HepG2 (cell line): ENCODE data around the gene KCNH6. TPM values are rescaled to one million over a fixed set of nuclear protein-coding genes. Genes with fewer than 3 reads are reported as not detected.
A peak's percentile ranks its signal among the peaks of the same experiment; 100 is the strongest.

Source experiments
- ARID4A ChIP-seq: sonication (generic); formaldehyde crosslinking; IDR thresholded peaks from 2 replicates; pipeline ENCODE4 v1.5.0; 2020; ENCODE audit warnings: mild to moderate bottlenecking, missing genetic modification reagents, borderline replicate concordance
- FOXM1 ChIP-seq: sonication (generic); formaldehyde crosslinking; IDR thresholded peaks from 2 replicates; pipeline ENCODE4 v1.5.0; 2020; ENCODE audit warnings: missing genetic modification reagents
- FOXP1 ChIP-seq, 2 experiments: fragments of 450-650 bp in 1 of 2; IDR thresholded peaks; 2 replicates each; pipeline ENCODE4 v1.6.1; 2017 to 2018; ENCODE audit warnings: antibody characterized with exemption in 1 of 2
- NCOA5 ChIP-seq: sonication (generic); formaldehyde crosslinking; IDR thresholded peaks from 2 replicates; pipeline ENCODE4 v1.4.0; 2020; ENCODE audit warnings: missing genetic modification reagents
- RXRA ChIP-seq: sonication (generic); formaldehyde crosslinking; IDR thresholded peaks from 2 replicates; pipeline ENCODE4 v1.5.1; 2020; ENCODE audit warnings: missing genetic modification reagents
- SRSF1 ChIP-seq: fragments of 200-400 bp; formaldehyde crosslinking; optimal IDR thresholded peaks from 2 replicates; pipeline ENCODE3; 2017; ENCODE audit warnings: mild to moderate bottlenecking, low read depth, low read length, moderate library complexity
- TAF15 ChIP-seq: fragments of 200-400 bp; formaldehyde crosslinking; IDR thresholded peaks from one replicate; pipeline ENCODE4 v1.6.1; 2018; ENCODE audit warnings: mild to moderate bottlenecking, low read depth, low read length; ENCODE audit not compliant: poor library complexity, severe bottlenecking
- THAP7 ChIP-seq: sonication (generic); formaldehyde crosslinking; IDR thresholded peaks from 2 replicates; pipeline ENCODE4 v1.8.1; 2023; ENCODE audit warnings: mild to moderate bottlenecking, missing genetic modification reagents
- ZNF235 ChIP-seq: sonication (generic); formaldehyde crosslinking; IDR thresholded peaks from 2 replicates; pipeline ENCODE4 v1.8.1; 2023; ENCODE audit warnings: mild to moderate bottlenecking, missing genetic modification reagents, borderline replicate concordance
- ZNF276 ChIP-seq: sonication (generic); formaldehyde crosslinking; IDR thresholded peaks from 2 replicates; pipeline ENCODE4 v1.4.0; 2020; ENCODE audit warnings: mild to moderate bottlenecking, low read depth, missing genetic modification reagents
- ZNF282 ChIP-seq: fragments of 450-650 bp; IDR thresholded peaks from 2 replicates; pipeline ENCODE4 v1.6.1; 2018; ENCODE audit not compliant: partially characterized antibody
- ZNF382 ChIP-seq: sonication (generic); formaldehyde crosslinking; IDR thresholded peaks from 2 replicates; pipeline ENCODE4 v1.5.0; 2020; ENCODE audit warnings: missing genetic modification reagents, mild to moderate bottlenecking, borderline replicate concordance
- ZNF609 ChIP-seq: sonication (generic); formaldehyde crosslinking; IDR thresholded peaks from 2 replicates; pipeline ENCODE4 v1.4.0; 2020; ENCODE audit warnings: mild to moderate bottlenecking, missing genetic modification reagents, borderline replicate concordance
- ZNF639 ChIP-seq: conservative IDR thresholded peaks from 2 replicates; pipeline ENCODE4 v1.6.1; 2018; ENCODE audit warnings: missing genetic modification reagents
- ZNF644 ChIP-seq: IDR thresholded peaks from 2 replicates; pipeline ENCODE4 v1.6.1; 2016; ENCODE audit warnings: low read depth
- ZNF839 ChIP-seq: sonication (generic); formaldehyde crosslinking; IDR thresholded peaks from 2 replicates; pipeline ENCODE4 v1.4.0; 2020; ENCODE audit warnings: missing genetic modification reagents, mild to moderate bottlenecking, borderline replicate concordance
- ZSCAN12 ChIP-seq: sonication (generic); formaldehyde crosslinking; IDR thresholded peaks from 2 replicates; pipeline ENCODE4 v1.9.0; 2021; ENCODE audit warnings: mild to moderate bottlenecking, missing genetic modification reagents
- polyA plus RNA-seq, 8 experiments: library from polyadenylated mRNA; depleted of rRNA in 3 of 8; stranded (reverse) in 7 of 8; unstranded in 1 of 8; fragments of >200 nt; fragmentation: Illumina TruSeq in 4 of 8; extraction: Trizol in 4 of 8; gene quantifications; 2 replicates each; pipeline versions ENCODE4 v1.2.1 to v1.2.3, GENCODE V29; 2011 to 2016; ENCODE audit warnings: low read depth in 4 of 8, missing spikeins in 1 of 8, mixed read lengths in 1 of 8; ENCODE audit not compliant: insufficient read depth in 1 of 8
- total RNA-seq, 5 experiments: library from RNA; depleted of rRNA; stranded (reverse); fragments of >200 nt; fragmentation: Illumina TruSeq; extraction: Trizol; gene quantifications; 2 replicates each; pipeline ENCODE4 v1.2.3, GENCODE V29; 2016; ENCODE audit warnings: low read depth in 1 of 5

Gene KCNH6
- total and polyA plus RNA-seq, 2 of the 13 experiments (the other 11 are each of a cell fraction or from before 2014, with no cell fraction given) = 0.05 to 0.18 TPM

- peak; percentile 61; the same call in 1 of the 2 replicates for TF ChIP-seq ZNF609 (CRISPR knock-in tag)
- TF ChIP-seq FOXP1 (IDR thresholded peaks at IDR 0.05) = no peak
- peak; percentile 81 for TF ChIP-seq FOXP1 (CRISPR knock-in tag; IDR thresholded peaks at IDR 0.05)
- no peak for TF ChIP-seq ZNF235 (CRISPR knock-in tag)
- TF ChIP-seq ZNF839 (CRISPR knock-in tag) = peak; percentile 73; the same call in 1 of the 2 replicates
- peak; percentile 45; the same call in 1 of the 2 replicates for TF ChIP-seq THAP7 (CRISPR knock-in tag)
- TF ChIP-seq FOXM1 (CRISPR knock-in tag) = no peak
- TF ChIP-seq ZNF382 (CRISPR knock-in tag) = no peak
- peak; percentile 46; the same call in 1 of the 2 replicates for TF ChIP-seq ZNF639 (CRISPR knock-in tag)
- TF ChIP-seq RXRA = peak; percentile 58; the same call in 1 of the 2 replicates
- TF ChIP-seq ZNF276 (CRISPR knock-in tag) = no peak
- TF ChIP-seq ZSCAN12 (CRISPR knock-in tag) = no peak
- no peak for TF ChIP-seq ZNF282
- no peak for TF ChIP-seq NCOA5 (CRISPR knock-in tag)
- peak; percentile 49; the same call in 1 of the 2 replicates for TF ChIP-seq ZNF644 (CRISPR knock-in tag)
- TF ChIP-seq TAF15 = no peak
- peak; percentile 79; the same call in 1 of the 2 replicates for TF ChIP-seq ARID4A
- TF ChIP-seq SRSF1 = no peak
These were observed 56.5 kb downstream of the KCNH6 start (continued) for GRCh38 chr17:63579633-63580032.
